GM23338 (cell line): Measurements from ENCODE around the gene CYP3A5. TPM values are rescaled to one million over a fixed set of nuclear protein-coding genes. Genes with fewer than 3 reads are reported as not detected.
"Not testable (repeated sequence)": the region's sequence is repeated elsewhere in the genome, so short reads cannot be mapped to it uniquely, and the experiment has no call there.

Source experiments
- ATAC-seq: fragments of 200-7000 bp; cut with Tn5 transposase; 3 replicates; pipeline ENCODE4 v1.9.1; 2020
- DNase-seq: peaks from one replicate; pipeline ENCODE4 v3.0.0-alpha.2; 2015; ENCODE audit warnings: low spot score
- H2AFZ ChIP-seq: fragments of 200-600 bp; sonication (generic); 2 replicates; pipeline ENCODE4 v1.8.0; 2016; ENCODE audit warnings: antibody characterized with exemption, mild to moderate bottlenecking, moderate library complexity
- H3F3A ChIP-seq: fragments of 200-600 bp; sonication (generic); replicated peaks from 2 replicates; pipeline ENCODE4 v1.8.0; 2017; ENCODE audit warnings: antibody characterized with exemption, mixed run types, low read depth
- H3K27ac ChIP-seq: fragments of 200-600 bp; sonication (generic); 2 replicates; pipeline ENCODE4 v1.6.1; 2016; ENCODE audit warnings: low read depth
- H3K27me3 ChIP-seq: fragments of 200-600 bp; sonication (generic); 2 replicates; pipeline ENCODE4 v1.8.0; 2016; ENCODE audit warnings: mild to moderate bottlenecking, mixed run types, moderate library complexity; ENCODE audit not compliant: insufficient read depth
- H3K36me3 ChIP-seq: fragments of 200-600 bp; sonication (generic); 2 replicates; pipeline ENCODE4 v1.8.0; 2016; ENCODE audit warnings: mild to moderate bottlenecking; ENCODE audit not compliant: insufficient read depth
- H3K4me1 ChIP-seq: fragments of 200-600 bp; sonication (generic); 2 replicates; pipeline ENCODE4 v1.8.0; 2016; ENCODE audit warnings: mild to moderate bottlenecking, moderate library complexity; ENCODE audit not compliant: insufficient read depth
- H3K4me2 ChIP-seq: fragments of 200-600 bp; sonication (generic); 2 replicates; pipeline ENCODE4 v1.7.1; 2017; ENCODE audit warnings: mixed run types
- H3K4me3 ChIP-seq: fragments of 200-600 bp; sonication (generic); 2 replicates; pipeline ENCODE4 v1.6.1; 2016; ENCODE audit warnings: mixed run types
- H3K79me2 ChIP-seq: fragments of 200-600 bp; sonication (generic); replicated peaks from 2 replicates; pipeline ENCODE4 v1.8.0; 2017; ENCODE audit warnings: mild to moderate bottlenecking; ENCODE audit not compliant: insufficient read depth
- H3K9me2 ChIP-seq: fragments of 200-600 bp; sonication (generic); 2 replicates; pipeline ENCODE4 v1.8.0; 2017; ENCODE audit not compliant: insufficient read depth
- H4K20me1 ChIP-seq: fragments of 200-600 bp; sonication (generic); replicated peaks from 2 replicates; pipeline ENCODE4 v1.8.0; 2017; ENCODE audit warnings: mild to moderate bottlenecking; ENCODE audit not compliant: insufficient read depth
- H3K27ac Mint-ChIP-seq: 2 replicates; pipeline ENCODE4 v1.8.0; 2020; ENCODE audit warnings: inconsistent platforms, mild to moderate bottlenecking, moderate library complexity, mixed read lengths
- H3K27me3 Mint-ChIP-seq: 3 replicates; pipeline ENCODE4 v1.8.0; 2022; ENCODE audit warnings: low read depth, mild to moderate bottlenecking, moderate library complexity, mixed read lengths, inconsistent platforms; ENCODE audit not compliant: insufficient read depth, poor library complexity
- H3K36me3 Mint-ChIP-seq: 3 replicates; pipeline ENCODE4 v1.8.0; 2021; ENCODE audit warnings: low read depth, mild to moderate bottlenecking, inconsistent platforms, moderate library complexity, mixed read lengths
- H3K4me1 Mint-ChIP-seq: 3 replicates; pipeline ENCODE4 v1.8.0; 2020; ENCODE audit warnings: mild to moderate bottlenecking, inconsistent platforms, mixed read lengths
- H3K4me3 Mint-ChIP-seq: 3 replicates; pipeline ENCODE4 v1.8.0; 2021; ENCODE audit warnings: moderate library complexity, mild to moderate bottlenecking, inconsistent platforms, mixed read lengths
- H3K9me3 Mint-ChIP-seq: 3 replicates; pipeline ENCODE4 v1.8.0; 2020; ENCODE audit warnings: moderate library complexity, mild to moderate bottlenecking, inconsistent platforms, mixed read lengths
- CREB1 ChIP-seq: fragments of 250-450 bp; sonication (Bioruptor Pico); IDR thresholded peaks from 2 replicates; pipeline ENCODE4 v1.5.0; 2020; ENCODE audit warnings: low read depth, mild to moderate bottlenecking, moderate library complexity
- JUNB ChIP-seq: IDR thresholded peaks from one replicate; pipeline ENCODE4 v1.6.1; 2016; ENCODE audit warnings: antibody characterized with exemption; ENCODE audit not compliant: unreplicated experiment
- NANOG ChIP-seq: IDR thresholded peaks from 2 replicates; pipeline ENCODE4 v1.6.1; 2016; ENCODE audit warnings: antibody characterized with exemption, borderline replicate concordance
- POLR2AphosphoS5 ChIP-seq: IDR thresholded peaks from 2 replicates; pipeline ENCODE4 v1.6.1; 2016; ENCODE audit warnings: antibody characterized with exemption, low read depth
- ZNF331 ChIP-seq: fragments of 250-450 bp; sonication (Bioruptor Pico); IDR thresholded peaks from 2 replicates; pipeline ENCODE4 v1.5.0; 2020; ENCODE audit warnings: low read depth, mild to moderate bottlenecking, moderate library complexity
- polyA plus RNA-seq: library from polyadenylated mRNA; unstranded; fragments of >200 nt; fragmentation: Nextera tagmentation; extraction: Ambion mirVana; gene quantifications from 2 replicates; pipeline ENCODE4 v1.2.1, GENCODE V29; 2016
- total RNA-seq: library from RNA; depleted of rRNA; stranded (reverse); fragments of >200 nt; shearing (Covaris generic); gene quantifications from 2 replicates; pipeline ENCODE4 v1.2.3, GENCODE V29; 2014
- TF ChIP-seq, protein P1 (sequence below): fragments of 250-450 bp; sonication (Bioruptor Pico); IDR thresholded peaks from 2 replicates; pipeline ENCODE4 v1.5.0; 2020; ENCODE audit warnings: mild to moderate bottlenecking, moderate library complexity
- TF ChIP-seq, protein P2 (sequence below): IDR thresholded peaks from one replicate; pipeline ENCODE4 v1.6.1; 2018; ENCODE audit warnings: antibody characterized with exemption; ENCODE audit not compliant: unreplicated experiment
- TF ChIP-seq, protein P3 (sequence below): IDR thresholded peaks from 2 replicates; pipeline ENCODE4 v1.6.1; 2016; ENCODE audit warnings: antibody characterized with exemption
- TF ChIP-seq, protein P4 (sequence below), 2 experiments: fragments of 200-600 bp in 1 of 2; sonication (generic) in 1 of 2; conservative IDR thresholded peaks; 2 replicates each; pipeline versions ENCODE4 v1.5.1 to v1.6.1; 2016 to 2017; ENCODE audit warnings: antibody characterized with exemption in 2 of 2, low read depth in 2 of 2, mild to moderate bottlenecking in 2 of 2, moderate library complexity in 1 of 2

CYP3A5 gene
- total and polyA plus RNA-seq, 2 experiments from 2014 or later: 1.2 TPM; not detected in 1

DNA sequence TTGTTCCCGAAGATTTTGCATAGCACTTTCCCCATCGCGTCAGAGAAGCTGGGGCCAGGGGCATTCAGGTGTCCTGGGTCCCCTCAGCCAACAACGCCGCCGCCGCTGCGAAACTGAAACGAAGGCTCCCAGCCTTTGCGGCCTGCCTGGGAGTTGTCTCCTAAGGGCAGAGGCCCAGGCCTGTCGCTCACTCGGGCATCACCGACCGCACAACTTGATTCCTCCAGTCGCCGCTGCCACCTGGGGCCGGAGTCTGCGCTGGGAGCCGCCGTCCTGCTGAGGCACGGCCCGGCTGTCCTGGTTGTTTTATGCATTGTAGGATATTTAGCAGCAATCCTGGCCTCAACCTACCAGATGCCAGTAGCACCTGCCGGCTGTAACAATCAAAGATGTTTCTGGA lies 41.1 kb downstream of the CYP3A5 start (continued):
- TF ChIP-seq, protein P1, sequence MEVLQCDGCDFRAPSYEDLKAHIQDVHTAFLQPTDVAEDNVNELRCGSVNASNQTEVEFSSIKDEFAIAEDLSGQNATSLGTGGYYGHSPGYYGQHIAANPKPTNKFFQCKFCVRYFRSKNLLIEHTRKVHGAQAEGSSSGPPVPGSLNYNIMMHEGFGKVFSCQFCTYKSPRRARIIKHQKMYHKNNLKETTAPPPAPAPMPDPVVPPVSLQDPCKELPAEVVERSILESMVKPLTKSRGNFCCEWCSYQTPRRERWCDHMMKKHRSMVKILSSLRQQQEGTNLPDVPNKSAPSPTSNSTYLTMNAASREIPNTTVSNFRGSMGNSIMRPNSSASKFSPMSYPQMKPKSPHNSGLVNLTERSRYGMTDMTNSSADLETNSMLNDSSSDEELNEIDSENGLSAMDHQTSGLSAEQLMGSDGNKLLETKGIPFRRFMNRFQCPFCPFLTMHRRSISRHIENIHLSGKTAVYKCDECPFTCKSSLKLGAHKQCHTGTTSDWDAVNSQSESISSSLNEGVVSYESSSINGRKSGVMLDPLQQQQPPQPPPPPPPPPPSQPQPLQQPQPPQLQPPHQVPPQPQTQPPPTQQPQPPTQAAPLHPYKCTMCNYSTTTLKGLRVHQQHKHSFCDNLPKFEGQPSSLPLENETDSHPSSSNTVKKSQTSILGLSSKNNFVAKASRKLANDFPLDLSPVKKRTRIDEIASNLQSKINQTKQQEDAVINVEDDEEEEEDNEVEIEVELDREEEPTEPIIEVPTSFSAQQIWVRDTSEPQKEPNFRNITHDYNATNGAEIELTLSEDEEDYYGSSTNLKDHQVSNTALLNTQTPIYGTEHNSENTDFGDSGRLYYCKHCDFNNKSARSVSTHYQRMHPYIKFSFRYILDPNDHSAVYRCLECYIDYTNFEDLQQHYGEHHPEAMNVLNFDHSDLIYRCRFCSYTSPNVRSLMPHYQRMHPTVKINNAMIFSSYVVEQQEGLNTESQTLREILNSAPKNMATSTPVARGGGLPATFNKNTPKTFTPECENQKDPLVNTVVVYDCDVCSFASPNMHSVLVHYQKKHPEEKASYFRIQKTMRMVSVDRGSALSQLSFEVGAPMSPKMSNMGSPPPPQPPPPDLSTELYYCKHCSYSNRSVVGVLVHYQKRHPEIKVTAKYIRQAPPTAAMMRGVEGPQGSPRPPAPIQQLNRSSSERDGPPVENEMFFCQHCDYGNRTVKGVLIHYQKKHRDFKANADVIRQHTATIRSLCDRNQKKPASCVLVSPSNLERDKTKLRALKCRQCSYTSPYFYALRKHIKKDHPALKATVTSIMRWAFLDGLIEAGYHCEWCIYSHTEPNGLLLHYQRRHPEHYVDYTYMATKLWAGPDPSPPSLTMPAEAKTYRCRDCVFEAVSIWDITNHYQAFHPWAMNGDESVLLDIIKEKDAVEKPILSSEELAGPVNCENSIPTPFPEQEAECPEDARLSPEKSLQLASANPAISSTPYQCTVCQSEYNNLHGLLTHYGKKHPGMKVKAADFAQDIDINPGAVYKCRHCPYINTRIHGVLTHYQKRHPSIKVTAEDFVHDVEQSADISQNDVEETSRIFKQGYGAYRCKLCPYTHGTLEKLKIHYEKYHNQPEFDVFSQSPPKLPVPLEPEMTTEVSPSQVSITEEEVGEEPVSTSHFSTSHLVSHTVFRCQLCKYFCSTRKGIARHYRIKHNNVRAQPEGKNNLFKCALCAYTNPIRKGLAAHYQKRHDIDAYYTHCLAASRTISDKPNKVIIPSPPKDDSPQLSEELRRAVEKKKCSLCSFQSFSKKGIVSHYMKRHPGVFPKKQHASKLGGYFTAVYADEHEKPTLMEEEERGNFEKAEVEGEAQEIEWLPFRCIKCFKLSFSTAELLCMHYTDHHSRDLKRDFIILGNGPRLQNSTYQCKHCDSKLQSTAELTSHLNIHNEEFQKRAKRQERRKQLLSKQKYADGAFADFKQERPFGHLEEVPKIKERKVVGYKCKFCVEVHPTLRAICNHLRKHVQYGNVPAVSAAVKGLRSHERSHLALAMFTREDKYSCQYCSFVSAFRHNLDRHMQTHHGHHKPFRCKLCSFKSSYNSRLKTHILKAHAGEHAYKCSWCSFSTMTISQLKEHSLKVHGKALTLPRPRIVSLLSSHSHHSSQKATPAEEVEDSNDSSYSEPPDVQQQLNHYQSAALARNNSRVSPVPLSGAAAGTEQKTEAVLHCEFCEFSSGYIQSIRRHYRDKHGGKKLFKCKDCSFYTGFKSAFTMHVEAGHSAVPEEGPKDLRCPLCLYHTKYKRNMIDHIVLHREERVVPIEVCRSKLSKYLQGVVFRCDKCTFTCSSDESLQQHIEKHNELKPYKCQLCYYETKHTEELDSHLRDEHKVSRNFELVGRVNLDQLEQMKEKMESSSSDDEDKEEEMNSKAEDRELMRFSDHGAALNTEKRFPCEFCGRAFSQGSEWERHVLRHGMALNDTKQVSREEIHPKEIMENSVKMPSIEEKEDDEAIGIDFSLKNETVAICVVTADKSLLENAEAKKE (CRISPR knock-in tag): no peak
- TF ChIP-seq, protein P2, sequence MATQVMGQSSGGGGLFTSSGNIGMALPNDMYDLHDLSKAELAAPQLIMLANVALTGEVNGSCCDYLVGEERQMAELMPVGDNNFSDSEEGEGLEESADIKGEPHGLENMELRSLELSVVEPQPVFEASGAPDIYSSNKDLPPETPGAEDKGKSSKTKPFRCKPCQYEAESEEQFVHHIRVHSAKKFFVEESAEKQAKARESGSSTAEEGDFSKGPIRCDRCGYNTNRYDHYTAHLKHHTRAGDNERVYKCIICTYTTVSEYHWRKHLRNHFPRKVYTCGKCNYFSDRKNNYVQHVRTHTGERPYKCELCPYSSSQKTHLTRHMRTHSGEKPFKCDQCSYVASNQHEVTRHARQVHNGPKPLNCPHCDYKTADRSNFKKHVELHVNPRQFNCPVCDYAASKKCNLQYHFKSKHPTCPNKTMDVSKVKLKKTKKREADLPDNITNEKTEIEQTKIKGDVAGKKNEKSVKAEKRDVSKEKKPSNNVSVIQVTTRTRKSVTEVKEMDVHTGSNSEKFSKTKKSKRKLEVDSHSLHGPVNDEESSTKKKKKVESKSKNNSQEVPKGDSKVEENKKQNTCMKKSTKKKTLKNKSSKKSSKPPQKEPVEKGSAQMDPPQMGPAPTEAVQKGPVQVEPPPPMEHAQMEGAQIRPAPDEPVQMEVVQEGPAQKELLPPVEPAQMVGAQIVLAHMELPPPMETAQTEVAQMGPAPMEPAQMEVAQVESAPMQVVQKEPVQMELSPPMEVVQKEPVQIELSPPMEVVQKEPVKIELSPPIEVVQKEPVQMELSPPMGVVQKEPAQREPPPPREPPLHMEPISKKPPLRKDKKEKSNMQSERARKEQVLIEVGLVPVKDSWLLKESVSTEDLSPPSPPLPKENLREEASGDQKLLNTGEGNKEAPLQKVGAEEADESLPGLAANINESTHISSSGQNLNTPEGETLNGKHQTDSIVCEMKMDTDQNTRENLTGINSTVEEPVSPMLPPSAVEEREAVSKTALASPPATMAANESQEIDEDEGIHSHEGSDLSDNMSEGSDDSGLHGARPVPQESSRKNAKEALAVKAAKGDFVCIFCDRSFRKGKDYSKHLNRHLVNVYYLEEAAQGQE: no peak
- TF ChIP-seq NANOG: no peak
- TF ChIP-seq, protein P3, sequence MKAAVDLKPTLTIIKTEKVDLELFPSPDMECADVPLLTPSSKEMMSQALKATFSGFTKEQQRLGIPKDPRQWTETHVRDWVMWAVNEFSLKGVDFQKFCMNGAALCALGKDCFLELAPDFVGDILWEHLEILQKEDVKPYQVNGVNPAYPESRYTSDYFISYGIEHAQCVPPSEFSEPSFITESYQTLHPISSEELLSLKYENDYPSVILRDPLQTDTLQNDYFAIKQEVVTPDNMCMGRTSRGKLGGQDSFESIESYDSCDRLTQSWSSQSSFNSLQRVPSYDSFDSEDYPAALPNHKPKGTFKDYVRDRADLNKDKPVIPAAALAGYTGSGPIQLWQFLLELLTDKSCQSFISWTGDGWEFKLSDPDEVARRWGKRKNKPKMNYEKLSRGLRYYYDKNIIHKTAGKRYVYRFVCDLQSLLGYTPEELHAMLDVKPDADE: no peak
- no peak for TF ChIP-seq JUNB
- no peak for TF ChIP-seq POLR2AphosphoS5
- TF ChIP-seq CREB1 (CRISPR knock-in tag): no peak
- TF ChIP-seq ZNF331 (CRISPR knock-in tag): no peak
- TF ChIP-seq, protein P4, sequence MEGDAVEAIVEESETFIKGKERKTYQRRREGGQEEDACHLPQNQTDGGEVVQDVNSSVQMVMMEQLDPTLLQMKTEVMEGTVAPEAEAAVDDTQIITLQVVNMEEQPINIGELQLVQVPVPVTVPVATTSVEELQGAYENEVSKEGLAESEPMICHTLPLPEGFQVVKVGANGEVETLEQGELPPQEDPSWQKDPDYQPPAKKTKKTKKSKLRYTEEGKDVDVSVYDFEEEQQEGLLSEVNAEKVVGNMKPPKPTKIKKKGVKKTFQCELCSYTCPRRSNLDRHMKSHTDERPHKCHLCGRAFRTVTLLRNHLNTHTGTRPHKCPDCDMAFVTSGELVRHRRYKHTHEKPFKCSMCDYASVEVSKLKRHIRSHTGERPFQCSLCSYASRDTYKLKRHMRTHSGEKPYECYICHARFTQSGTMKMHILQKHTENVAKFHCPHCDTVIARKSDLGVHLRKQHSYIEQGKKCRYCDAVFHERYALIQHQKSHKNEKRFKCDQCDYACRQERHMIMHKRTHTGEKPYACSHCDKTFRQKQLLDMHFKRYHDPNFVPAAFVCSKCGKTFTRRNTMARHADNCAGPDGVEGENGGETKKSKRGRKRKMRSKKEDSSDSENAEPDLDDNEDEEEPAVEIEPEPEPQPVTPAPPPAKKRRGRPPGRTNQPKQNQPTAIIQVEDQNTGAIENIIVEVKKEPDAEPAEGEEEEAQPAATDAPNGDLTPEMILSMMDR (conservative IDR thresholded peaks at IDR 0.05; ENCODE audit: low read depth in 2 of 2): no peak

DNA sequence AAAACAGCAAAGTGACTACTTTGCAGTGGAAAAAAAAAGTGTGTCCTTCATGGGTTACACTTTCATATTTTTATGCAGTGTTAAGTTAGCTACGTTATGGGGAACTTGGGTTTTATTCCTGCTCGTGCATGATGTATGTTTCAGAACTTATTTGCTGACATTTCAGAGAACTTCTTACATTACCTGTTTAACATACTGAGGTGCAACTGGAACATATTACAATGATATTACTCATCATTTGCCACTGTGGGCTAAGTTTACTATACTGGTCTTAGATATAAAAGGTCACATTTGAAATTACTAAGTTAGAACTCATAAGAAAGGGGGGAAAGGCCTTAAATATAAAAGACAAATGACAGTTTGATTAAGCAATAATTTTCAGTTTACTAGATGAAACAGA lies 42.4 kb downstream of the CYP3A5 start:
- H3K36me3 ChIP-seq, H3K27me3 Mint-ChIP-seq, H3F3A ChIP-seq, ATAC-seq, H3K9me3 Mint-ChIP-seq, H3K9me2 ChIP-seq, H3K27ac Mint-ChIP-seq, H3K4me3 Mint-ChIP-seq, H2AFZ ChIP-seq, H3K79me2 ChIP-seq, H3K27me3 ChIP-seq, H4K20me1 ChIP-seq, H3K4me3 ChIP-seq, H3K36me3 Mint-ChIP-seq, DNase-seq, H3K4me2 ChIP-seq, H3K27ac ChIP-seq: not testable (repeated sequence)
- peaks cover 11% of the 10 kb centered on the region for H3K4me1 ChIP-seq
- peaks cover 22% of the 10 kb centered on the region for H3K4me1 Mint-ChIP-seq
